Activated T-cell treated with anti-CD3 and anti-CD28 coated beads, Interleukin-2, amount 50 U/mL, for 4 hours (primary cell): Measurements from ENCODE around the gene UBD. TPM values are rescaled to one million over a fixed set of nuclear protein-coding genes. Genes with fewer than 3 reads are reported as not detected.

ENCODE experiments used
- ATAC-seq, 2 donors: fragments of 200-7000 bp; cut with Tn5 transposase; one replicate each; pipeline ENCODE4 v1.10.0; 2021
- DNase-seq: peaks from one replicate; pipeline ENCODE4 v3.0.0-alpha.2; 2020
- H3K27me3 Mint-ChIP-seq: one replicate; pipeline ENCODE4 v1.8.0; 2021; ENCODE audit warnings: low read depth, mixed read lengths
- H3K36me3 Mint-ChIP-seq: one replicate; pipeline ENCODE4 v1.8.0; 2022; ENCODE audit warnings: mixed read lengths; ENCODE audit not compliant: insufficient read depth
- H3K4me1 Mint-ChIP-seq: one replicate; pipeline ENCODE4 v1.8.0; 2021; ENCODE audit warnings: low read depth, mixed read lengths
- H3K4me3 Mint-ChIP-seq: one replicate; pipeline ENCODE4 v1.8.0; 2021; ENCODE audit warnings: mild to moderate bottlenecking, moderate library complexity, mixed read lengths
- H3K9me3 Mint-ChIP-seq: one replicate; pipeline ENCODE4 v1.8.0; 2021; ENCODE audit warnings: mixed read lengths
- total RNA-seq, 3 donors: library from RNA; stranded (reverse); gene quantifications; one replicate each; pipeline ENCODE4 v1.2.1, GENCODE V29; 2021

Gene UBD
- total RNA-seq, 3 donors from 2014 or later: 1.6 to 3.5 (median 3.3) TPM

DNA sequence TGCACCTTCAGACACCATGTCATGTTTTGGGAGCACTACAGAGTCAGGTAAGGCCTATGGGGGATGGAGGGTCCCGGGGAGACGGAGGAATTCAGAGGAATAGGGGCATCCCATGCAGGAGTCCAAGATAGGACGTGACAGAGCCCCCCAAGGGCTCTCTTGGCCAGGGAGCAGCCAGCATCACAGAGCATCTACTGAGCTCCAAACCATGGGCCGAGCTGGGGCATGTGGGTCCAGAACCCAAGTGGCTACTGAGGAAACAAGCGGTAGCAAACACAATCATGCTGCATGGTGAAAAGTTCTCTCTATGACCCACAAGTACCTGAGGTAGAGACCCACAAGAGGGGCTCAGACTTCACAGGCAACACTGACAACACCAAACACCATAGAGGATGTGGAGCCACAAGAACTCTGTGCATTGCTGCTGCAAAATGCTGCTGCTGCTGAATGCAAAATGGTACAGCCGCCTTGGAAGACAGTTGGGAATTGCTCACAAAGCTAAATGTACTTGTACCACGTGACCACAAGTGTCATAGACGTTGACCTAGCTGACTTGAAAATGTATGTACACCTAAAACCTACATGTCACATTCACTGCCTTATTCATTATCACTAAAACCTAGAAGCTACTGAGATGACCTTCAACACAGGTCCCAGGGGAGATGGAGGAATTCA lies 38.4 kb downstream of the UBD start:
- Mint-ChIP-seq H3K9me3 (no peaks in the 10 kb centered on the region), H3K4me3 (no peak overlapping the region), H3K4me1 (peaks cover 6% of the 10 kb centered on the region), H3K27me3 (peaks cover 16% of the 10 kb centered on the region), H3K36me3 (no peaks in the 10 kb centered on the region)
- no peak for DNase-seq
- ATAC-seq: no peak

DNA sequence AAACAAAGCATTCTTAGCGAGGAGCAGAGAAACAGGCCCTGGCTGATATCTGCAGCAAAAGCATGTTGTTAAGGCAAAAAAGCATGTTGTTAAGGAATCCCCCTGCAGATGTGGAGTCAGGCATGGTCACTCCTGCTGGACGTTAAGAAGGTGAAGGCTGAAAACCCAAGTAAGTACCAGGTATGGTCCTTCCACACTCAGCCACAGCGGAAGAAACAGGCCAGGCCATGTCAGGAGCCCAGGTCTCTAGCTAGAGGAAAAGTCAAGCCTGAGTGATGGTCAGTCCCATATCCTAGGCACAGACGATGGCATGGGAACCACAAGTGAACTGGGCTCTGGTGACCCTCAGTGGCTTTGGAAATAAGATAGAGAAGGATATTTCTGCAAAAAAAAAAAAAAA lies 39.3 kb downstream of the UBD start:
- Mint-ChIP-seq H3K36me3 (no peaks in the 10 kb centered on the region), H3K4me3 (no peak overlapping the region), H3K9me3 (no peaks in the 10 kb centered on the region), H3K4me1 (peaks cover 10% of the 10 kb centered on the region), H3K27me3 (peaks cover 11% of the 10 kb centered on the region)
- no peak for ATAC-seq
- no peak for DNase-seq

DNA sequence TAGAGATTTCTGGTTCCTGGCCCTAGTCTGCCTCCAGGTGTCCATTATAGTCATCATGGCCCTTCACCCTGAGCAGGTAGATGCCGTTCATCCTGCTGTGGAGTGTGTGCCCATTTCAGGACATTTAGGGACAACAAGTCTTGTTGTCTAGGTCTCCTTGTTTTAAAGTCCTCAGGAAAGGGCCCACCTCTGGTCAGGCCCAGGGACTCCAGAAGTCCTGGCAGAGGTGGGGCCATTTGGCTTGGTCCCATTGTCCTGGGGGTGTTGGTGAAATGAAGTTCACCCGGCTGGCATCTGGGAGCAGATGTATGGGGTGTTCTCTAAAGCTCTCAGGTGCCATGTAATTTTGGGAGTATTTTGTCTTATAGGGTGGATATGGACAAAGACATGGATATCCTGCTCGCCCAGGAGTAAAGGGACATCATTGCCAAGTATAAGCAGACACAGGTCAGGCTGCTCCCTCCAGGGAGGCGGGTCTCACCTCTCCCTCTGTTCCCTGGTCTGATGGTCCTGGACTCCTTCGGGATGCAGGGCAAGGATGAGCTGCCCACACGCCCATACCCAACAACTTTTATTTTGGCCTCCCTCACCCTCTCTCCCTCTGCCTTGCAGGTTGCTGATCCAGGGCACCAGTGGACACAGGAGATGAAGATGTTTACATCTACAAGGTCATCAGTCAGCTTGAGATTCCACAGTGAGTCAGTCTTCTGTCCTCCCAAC lies 40.1 kb downstream of the UBD start:
- no peaks in the 10 kb centered on the region for H3K36me3 Mint-ChIP-seq
- no peaks in the 10 kb centered on the region for H3K9me3 Mint-ChIP-seq
- peaks cover 13% of the 10 kb centered on the region for H3K4me1 Mint-ChIP-seq
- ATAC-seq (no peak), DNase-seq (no peak)
- peaks cover 8% of the 10 kb centered on the region for H3K27me3 Mint-ChIP-seq
- H3K4me3 Mint-ChIP-seq: no peak overlapping the region

DNA sequence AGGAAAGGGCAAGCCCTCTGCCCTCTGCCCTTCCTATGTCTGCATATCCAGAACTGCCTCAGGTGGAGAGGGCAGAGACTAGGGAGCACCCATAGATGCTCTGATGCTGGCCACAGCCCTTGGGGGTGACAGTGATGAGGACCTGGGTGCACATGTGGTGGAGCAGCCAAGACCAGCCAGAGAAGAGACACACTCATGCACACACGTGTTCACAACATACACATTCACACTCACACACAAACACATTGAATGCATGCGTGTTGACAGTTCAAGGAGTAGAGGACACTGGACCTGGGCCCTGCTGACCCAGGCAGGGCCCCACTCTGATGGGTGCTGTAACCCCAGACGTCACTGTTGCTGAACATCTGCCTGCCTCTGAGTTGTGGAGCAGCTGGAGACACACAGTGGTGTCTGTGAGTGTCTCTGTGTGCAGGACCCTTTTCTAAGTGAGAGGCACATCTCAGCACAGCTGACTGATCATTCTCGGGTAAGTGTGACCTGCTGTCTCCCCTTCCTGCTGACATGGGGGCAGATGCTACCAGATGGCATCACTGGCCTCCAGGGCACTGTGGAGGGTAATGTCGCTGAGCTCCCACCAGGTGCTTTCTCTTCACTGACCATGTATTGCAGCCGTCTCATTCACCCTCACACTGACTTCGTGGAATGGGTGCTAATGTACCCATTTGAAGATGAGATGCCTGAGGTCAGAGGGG lies 41.6 kb downstream of the UBD start:
- Mint-ChIP-seq H3K36me3 (no peaks in the 10 kb centered on the region), H3K4me1 (peaks cover 13% of the 10 kb centered on the region), H3K4me3 (no peak overlapping the region), H3K27me3 (peaks cover 7% of the 10 kb centered on the region), H3K9me3 (no peaks in the 10 kb centered on the region)
- DNase-seq (no peak), ATAC-seq (no peak)

DNA sequence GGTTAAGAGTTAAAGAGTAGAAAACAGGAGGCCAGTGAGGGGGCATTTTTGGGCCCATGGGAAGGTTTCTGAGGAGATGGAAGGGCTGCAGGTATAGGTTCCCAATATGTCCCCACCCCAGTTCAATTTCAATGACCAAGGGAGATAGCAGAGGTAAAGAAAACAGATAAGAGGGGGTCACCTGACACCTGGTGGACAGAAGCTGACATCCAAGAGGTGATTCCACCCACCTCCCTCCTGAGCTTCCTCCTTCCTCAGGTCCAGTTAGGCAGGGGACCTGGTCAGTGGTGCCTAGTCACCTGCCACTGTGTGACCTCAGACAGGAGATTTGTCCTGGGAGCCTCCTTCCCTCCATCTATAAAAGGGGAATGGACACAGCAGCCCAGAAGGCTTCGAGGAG lies 42.3 kb downstream of the UBD start:
- Mint-ChIP-seq H3K27me3 (peaks cover 7% of the 10 kb centered on the region), H3K9me3 (no peaks in the 10 kb centered on the region), H3K4me1 (peaks cover 13% of the 10 kb centered on the region), H3K36me3 (no peaks in the 10 kb centered on the region), H3K4me3 (no peak overlapping the region)
- DNase-seq (no peak), ATAC-seq (no peak)

DNA sequence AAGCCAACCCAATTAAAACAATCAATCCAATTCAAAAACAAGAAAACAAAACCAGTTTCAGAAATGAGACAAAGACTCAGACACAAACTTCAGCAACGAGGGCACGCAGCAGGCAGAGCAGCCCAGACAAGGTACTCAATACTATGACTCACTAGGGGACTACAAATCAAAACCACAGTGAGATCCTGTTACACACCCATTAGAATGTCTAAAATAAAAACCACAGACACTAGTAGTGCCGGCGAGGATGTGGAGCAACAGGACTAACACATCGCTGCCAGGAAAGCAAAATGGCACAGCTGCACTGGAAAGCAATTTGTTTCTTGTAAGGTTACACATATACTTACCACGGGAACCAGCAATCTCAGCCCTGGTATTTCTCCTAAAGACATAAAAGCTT lies 43.4 kb downstream of the UBD start:
- Mint-ChIP-seq H3K4me1 (peaks cover 13% of the 10 kb centered on the region), H3K9me3 (no peaks in the 10 kb centered on the region), H3K36me3 (no peaks in the 10 kb centered on the region), H3K4me3 (no peak overlapping the region), H3K27me3 (peaks cover 7% of the 10 kb centered on the region)
- peak; percentile 88 to 95 for ATAC-seq
- DNase-seq: no peak

DNA sequence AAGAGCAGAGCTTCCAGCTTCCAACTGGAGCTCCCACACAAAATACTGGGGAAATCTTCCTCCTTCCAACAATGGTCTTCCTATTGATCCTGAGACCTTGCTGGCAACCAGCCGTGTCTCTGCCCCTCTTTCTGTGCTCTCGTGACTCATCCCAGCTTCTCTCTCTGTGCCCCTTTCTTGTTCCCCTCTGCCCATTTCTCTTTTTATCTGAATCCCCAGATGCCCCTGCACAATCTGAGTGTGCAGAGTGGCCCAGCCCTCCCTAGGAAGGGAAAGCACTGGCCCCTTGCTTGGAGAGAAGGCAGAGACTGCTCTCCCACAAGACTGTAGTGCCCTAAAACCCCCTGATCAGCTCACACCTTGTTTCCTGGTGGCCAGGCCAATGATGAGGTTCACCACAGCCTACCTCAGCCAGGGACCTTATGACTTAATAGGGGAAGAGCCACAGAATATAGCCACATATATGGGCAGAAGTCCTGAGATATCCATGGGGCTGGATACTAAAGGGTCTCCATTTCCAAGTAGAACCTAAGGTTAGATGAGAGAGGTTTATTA lies 48.7 kb downstream of the UBD start:
- no peak overlapping the region for H3K4me3 Mint-ChIP-seq
- H3K36me3 Mint-ChIP-seq: no peaks in the 10 kb centered on the region
- DNase-seq (no peak), ATAC-seq (no peak)
- H3K4me1 Mint-ChIP-seq: peaks cover 4% of the 10 kb centered on the region
- H3K27me3 Mint-ChIP-seq: peaks cover 2% of the 10 kb centered on the region
- H3K9me3 Mint-ChIP-seq: no peaks in the 10 kb centered on the region

DNA sequence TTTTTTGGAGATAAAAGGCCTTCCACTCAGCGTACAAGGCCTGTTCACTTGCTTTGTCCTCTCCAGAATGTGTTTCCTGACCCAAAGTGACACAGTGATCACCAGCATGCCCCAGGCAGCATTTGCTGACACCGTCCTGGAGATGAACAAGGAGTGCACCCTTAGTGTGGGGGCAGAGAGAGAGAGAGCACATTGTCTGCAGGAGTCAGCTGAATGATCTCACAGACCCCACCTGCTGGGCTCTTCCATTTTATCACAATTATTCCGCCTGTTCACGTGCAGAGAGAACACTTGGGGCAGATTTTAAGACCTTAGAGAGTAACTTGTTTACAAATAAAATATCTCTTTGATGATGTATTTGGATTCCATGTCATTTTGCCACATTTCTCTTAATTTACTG lies 49.3 kb downstream of the UBD start:
- H3K36me3 Mint-ChIP-seq: no peaks in the 10 kb centered on the region
- peaks cover 4% of the 10 kb centered on the region for H3K27me3 Mint-ChIP-seq
- H3K9me3 Mint-ChIP-seq: no peaks in the 10 kb centered on the region
- ATAC-seq (no peak), DNase-seq (no peak)
- H3K4me3 Mint-ChIP-seq: no peak overlapping the region
- peaks cover 3% of the 10 kb centered on the region for H3K4me1 Mint-ChIP-seq

DNA sequence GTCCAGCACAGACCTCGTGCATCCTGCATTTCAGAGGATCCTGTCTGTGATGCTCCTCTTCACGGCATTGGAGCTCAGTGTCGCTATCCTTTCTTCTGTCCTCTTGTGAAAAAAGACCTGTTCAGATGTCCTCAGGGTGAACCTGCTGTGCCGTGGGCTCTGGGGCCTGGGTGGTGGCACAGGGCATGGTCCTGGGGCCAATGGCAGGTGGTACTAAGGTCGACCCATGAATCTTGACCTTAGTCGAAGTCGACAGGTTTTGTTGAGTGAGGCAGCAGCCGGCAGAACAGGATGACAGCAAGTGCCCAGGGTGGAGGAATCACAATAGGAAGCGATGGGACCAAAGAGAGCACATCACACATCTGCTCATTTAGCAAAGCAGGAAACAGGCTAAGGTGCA lies 49.8 kb downstream of the UBD start:
- no peaks in the 10 kb centered on the region for H3K36me3 Mint-ChIP-seq

DNA sequence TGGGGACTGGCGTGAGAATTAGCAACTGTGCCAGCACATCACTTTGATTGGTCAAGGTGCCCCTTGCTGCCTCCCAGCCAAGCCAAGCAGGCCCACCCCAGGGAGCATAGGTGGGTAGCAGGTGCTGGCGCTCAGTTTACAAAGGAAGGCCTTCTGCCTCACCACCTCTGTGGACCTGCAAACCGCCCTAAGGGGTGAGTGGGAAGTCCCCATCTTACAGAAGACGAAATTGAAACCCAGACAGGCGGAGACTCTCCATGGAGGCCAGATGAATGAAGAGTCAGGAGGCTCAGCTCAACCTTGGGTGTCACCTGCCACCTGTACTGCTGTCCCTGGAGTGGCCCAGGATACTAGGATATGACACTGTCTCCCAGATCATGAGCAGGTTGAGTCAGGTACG lies 50.3 kb downstream of the UBD start:
- no peak for ATAC-seq
- H3K4me1 Mint-ChIP-seq: no peaks in the 10 kb centered on the region

More for the DNA sequence above, 49.8 kb downstream of the UBD start:
- no peak for ATAC-seq
- no peak overlapping the region for H3K4me3 Mint-ChIP-seq
- DNase-seq: no peak
- H3K4me1 Mint-ChIP-seq: no peaks in the 10 kb centered on the region
- H3K9me3 Mint-ChIP-seq: no peaks in the 10 kb centered on the region
- H3K27me3 Mint-ChIP-seq: peaks cover 4% of the 10 kb centered on the region

DNA sequence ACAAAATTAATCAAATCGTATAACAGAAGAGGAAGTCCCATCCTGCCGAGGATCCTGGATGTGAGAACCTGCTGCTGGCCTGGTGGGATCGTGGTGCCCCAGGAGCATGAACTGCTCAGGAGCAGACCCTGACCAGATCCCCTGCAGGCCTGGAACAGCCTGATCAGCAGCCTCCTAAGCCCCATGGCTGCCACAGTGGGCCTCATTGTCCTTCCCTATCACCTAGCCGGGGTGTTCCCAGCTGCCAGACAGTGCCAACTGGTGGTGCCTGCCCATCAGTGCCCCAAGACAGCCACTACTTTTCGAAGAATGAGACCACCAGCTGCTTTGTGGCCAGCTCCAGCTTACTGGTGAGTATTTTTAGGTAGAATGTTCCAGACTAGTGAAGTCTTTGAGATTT lies 52.2 kb downstream of the UBD start:
- H3K4me1 Mint-ChIP-seq: no peaks in the 10 kb centered on the region
- ATAC-seq (no peak), DNase-seq (no peak)
- no peaks in the 10 kb centered on the region for H3K9me3 Mint-ChIP-seq
- no peak overlapping the region for H3K4me3 Mint-ChIP-seq
- no peaks in the 10 kb centered on the region for H3K36me3 Mint-ChIP-seq
- H3K27me3 Mint-ChIP-seq: peaks cover 8% of the 10 kb centered on the region

More for the DNA sequence above, 50.3 kb downstream of the UBD start:
- Mint-ChIP-seq H3K4me3 (no peak overlapping the region), H3K27me3 (peaks cover 4% of the 10 kb centered on the region), H3K36me3 (no peaks in the 10 kb centered on the region), H3K9me3 (no peaks in the 10 kb centered on the region)
- no peak for DNase-seq

DNA sequence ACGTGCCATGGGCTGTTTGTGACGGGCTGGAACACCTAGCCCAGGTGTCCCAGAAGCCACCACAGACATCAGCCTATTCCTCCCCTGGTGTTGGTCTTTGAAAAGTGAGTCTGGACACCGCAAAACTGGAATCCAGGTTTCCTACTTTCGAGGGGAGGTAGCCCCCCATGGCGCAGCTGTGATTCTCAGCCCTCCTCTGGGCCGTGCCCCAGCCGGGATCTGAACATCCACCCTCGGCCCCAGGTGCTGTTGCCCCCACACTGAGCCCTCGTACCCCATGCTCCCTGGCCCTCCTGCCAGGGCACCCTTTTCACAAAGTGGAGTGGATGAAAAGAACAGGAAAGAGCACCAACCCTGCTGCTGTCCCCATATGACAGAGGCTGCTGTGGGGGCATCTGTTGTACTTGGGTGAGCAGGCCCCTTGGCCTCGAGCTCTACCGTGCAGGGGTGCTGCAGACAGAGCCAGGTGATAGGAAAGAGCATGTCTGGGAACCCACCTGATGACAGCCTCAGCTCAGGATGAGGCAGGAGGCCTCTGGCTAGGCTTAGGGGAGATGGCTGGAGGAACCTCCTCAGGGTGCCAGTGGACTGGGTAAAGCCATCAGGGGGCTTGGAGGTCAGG lies 53.0 kb downstream of the UBD start:
- Mint-ChIP-seq H3K9me3 (no peaks in the 10 kb centered on the region), H3K27me3 (peaks cover 14% of the 10 kb centered on the region), H3K4me1 (no peaks in the 10 kb centered on the region), H3K4me3 (no peak overlapping the region), H3K36me3 (no peaks in the 10 kb centered on the region)
- ATAC-seq (no peak), DNase-seq (no peak)

DNA sequence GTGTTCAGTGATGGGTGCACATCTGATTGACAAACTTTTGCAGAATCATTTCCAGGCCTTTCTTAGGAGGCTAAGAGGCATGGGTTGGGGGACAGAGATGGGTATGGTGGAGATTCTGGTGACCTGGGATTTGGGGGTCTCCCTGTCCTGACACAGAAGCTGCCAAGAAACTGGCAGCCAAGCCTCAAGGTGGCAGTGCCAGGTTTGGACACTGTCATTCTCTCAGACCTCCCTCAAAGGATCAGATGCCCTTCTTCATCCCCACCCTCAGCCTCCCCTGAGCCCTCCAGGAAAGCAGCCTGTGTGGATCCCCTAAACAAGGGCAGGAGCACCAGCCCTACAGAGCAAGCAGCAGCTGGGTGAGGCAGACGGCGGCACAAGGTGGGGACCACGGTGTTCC lies 53.7 kb downstream of the UBD start:
- no peak for ATAC-seq
- no peaks in the 10 kb centered on the region for H3K36me3 Mint-ChIP-seq
- H3K4me1 Mint-ChIP-seq: no peaks in the 10 kb centered on the region
- no peaks in the 10 kb centered on the region for H3K9me3 Mint-ChIP-seq
- peaks cover 20% of the 10 kb centered on the region for H3K27me3 Mint-ChIP-seq
- no peak for DNase-seq
- no peak overlapping the region for H3K4me3 Mint-ChIP-seq
